ENCODE results near the gene QARS1. TPM values are rescaled to one million over a fixed set of nuclear protein-coding genes. Genes with fewer than 3 reads are reported as not detected.

Gene QARS1
- total and polyA plus RNA-seq, 2 donors (not counting 1 experiment from before 2014, with no cell fraction given), result 282 to 426 TPM

GRCh38 chr3:49131576-49131975, 27.0 kb upstream of the QARS1 start:
- Histone ChIP-seq H4K20me1 (ENCODE audit: control insufficient read depth, insufficient read depth, low read length, poor library complexity, severe bottlenecking) (no peaks in the 10 kb centered on the region), H3K79me2 (ENCODE audit: control insufficient read depth, insufficient read depth, low read length) (no peaks in the 10 kb centered on the region), H2AFZ (ENCODE audit: insufficient read depth, low read depth, low read length, poor library complexity, severe bottlenecking) (no peak overlapping the region), H3K4me1 (ENCODE audit: control insufficient read depth in 2 of 2, insufficient read depth in 2 of 2, low read length in 2 of 2) (peaks cover 4 to 10% of the 10 kb centered on the region in 2 donors), H3K27ac (ENCODE audit: low read length in 2 of 2) (no peak overlapping the region), H3K9me3 (ENCODE audit: control extremely low read depth in 1 of 3, control insufficient read depth in 2 of 3, insufficient read depth in 1 of 3, low read length in 2 of 3) (no peaks in the 10 kb centered on the region), H3K27me3 (replicated peaks in 1 of 4; ENCODE audit: control extremely low read depth in 1 of 4, control insufficient read depth in 3 of 4, insufficient read depth in 4 of 4, low read length in 3 of 4) (peaks cover 0 to 31% (median 0%) of the 10 kb centered on the region in 4 experiments), H3K36me3 (replicated peaks in 1 of 2; ENCODE audit: control extremely low read depth in 1 of 2, control insufficient read depth in 1 of 2, extremely low read depth in 1 of 2, insufficient read depth in 2 of 2, low read length in 1 of 2) (no peaks in the 10 kb centered on the region), H3K4me3 (ENCODE audit: control extremely low read depth in 1 of 5, extremely low read depth in 1 of 5, insufficient read depth in 1 of 5, low read depth in 2 of 5, low read length in 4 of 5) (no peak overlapping the region), H3K4me2 (replicated peaks; ENCODE audit: low read depth, low read length, poor library complexity, severe bottlenecking) (no peak overlapping the region), H3K9ac (ENCODE audit: low read length) (no peak overlapping the region)
- Mint-ChIP-seq H3K27me3 (peaks cover 21% of the 10 kb centered on the region), H3K4me3 (no peak overlapping the region), H3K9me3 (ENCODE audit: insufficient read depth) (no peaks in the 10 kb centered on the region), H3K4me1 (peaks cover 2% of the 10 kb centered on the region), H3K27ac (no peak overlapping the region)
- POLR2A ChIA-PET, result interaction anchor here (0.6 kb wide), 1 partner anchor 318 kb away, joined by 3 read pairs; no protein-coding TSS in a partner anchor
- TF ChIP-seq EZH2 (IDR thresholded peaks at IDR 0.05; ENCODE audit: borderline replicate concordance, insufficient read depth, low read depth, low read length, poor library complexity, severe bottlenecking) (no peak), CTCF (IDR thresholded peaks at IDR 0.05) (no peak)
- CTCF ChIA-PET, result no interaction called here
- DNase-seq (no peak), ATAC-seq (ENCODE audit: low read depth) (no peak)
- WGBS (ENCODE audit: insufficient coverage), result 100% methylated on average over 5 of the region's 6 CpGs
- intact Hi-C loops (cut with micrococcal nuclease), result no loop called here

GRCh38 chr3:49131040-49131439, 26.5 kb upstream of the QARS1 start:
- peaks cover 2% of the 10 kb centered on the region for H3K4me1 Mint-ChIP-seq
- CTCF ChIA-PET, result no interaction called here
- H3K9me3 Mint-ChIP-seq (ENCODE audit: insufficient read depth), result no peaks in the 10 kb centered on the region

More at GRCh38 chr3:49131040-49131439, 26.5 kb upstream of the QARS1 start:
- Histone ChIP-seq H3K9me3 (ENCODE audit: control extremely low read depth in 1 of 3, control insufficient read depth in 2 of 3, insufficient read depth in 1 of 3, low read length in 2 of 3) (no peaks in the 10 kb centered on the region), H3K9ac (ENCODE audit: low read length) (no peak overlapping the region), H3K27me3 (replicated peaks in 1 of 4; ENCODE audit: control extremely low read depth in 1 of 4, control insufficient read depth in 3 of 4, insufficient read depth in 4 of 4, low read length in 3 of 4) (peaks cover 0 to 29% (median 0%) of the 10 kb centered on the region in 4 experiments), H3K79me2 (ENCODE audit: control insufficient read depth, insufficient read depth, low read length) (no peaks in the 10 kb centered on the region), H2AFZ (ENCODE audit: insufficient read depth, low read depth, low read length, poor library complexity, severe bottlenecking) (no peak overlapping the region), H3K4me3 (ENCODE audit: control extremely low read depth in 1 of 5, extremely low read depth in 1 of 5, insufficient read depth in 1 of 5, low read depth in 2 of 5, low read length in 4 of 5) (no peak overlapping the region), H3K27ac (ENCODE audit: low read length in 2 of 2) (no peak overlapping the region), H3K4me1 (ENCODE audit: control insufficient read depth in 2 of 2, insufficient read depth in 2 of 2, low read length in 2 of 2) (peaks cover 4 to 10% of the 10 kb centered on the region in 2 donors), H4K20me1 (ENCODE audit: control insufficient read depth, insufficient read depth, low read length, poor library complexity, severe bottlenecking) (no peaks in the 10 kb centered on the region), H3K36me3 (replicated peaks in 1 of 2; ENCODE audit: control extremely low read depth in 1 of 2, control insufficient read depth in 1 of 2, extremely low read depth in 1 of 2, insufficient read depth in 2 of 2, low read length in 1 of 2) (no peaks in the 10 kb centered on the region), H3K4me2 (replicated peaks; ENCODE audit: low read depth, low read length, poor library complexity, severe bottlenecking) (no peak overlapping the region)
- DNase-seq (no peak), ATAC-seq (ENCODE audit: low read depth) (no peak)
- 89% methylated on average over 12 of the region's 12 CpGs for WGBS (ENCODE audit: insufficient coverage)
- intact Hi-C loops (cut with micrococcal nuclease), result no loop called here
- POLR2A ChIA-PET, result no interaction called here
- Mint-ChIP-seq H3K27me3 (peaks cover 21% of the 10 kb centered on the region), H3K27ac (no peak overlapping the region), H3K4me3 (no peak overlapping the region)
- TF ChIP-seq EZH2 (IDR thresholded peaks at IDR 0.05; ENCODE audit: borderline replicate concordance, insufficient read depth, low read depth, low read length, poor library complexity, severe bottlenecking) (no peak), CTCF (IDR thresholded peaks at IDR 0.05) (no peak)

Data from B cell (primary cell).